GM18517 (cell line): ENCODE measurements around the gene GCFC2.
"Not testable (repeated sequence)": the region's sequence is repeated elsewhere in the genome, so short reads cannot be mapped to it uniquely, and the experiment has no call there.

Source experiments
- ATAC-seq: cut with Tn5 transposase; IDR thresholded peaks from one replicate; pipeline ENCODE4 v1.9.1; 2021; ENCODE audit warnings: mild to moderate bottlenecking, moderate library complexity; ENCODE audit not compliant: unreplicated experiment

Gene GCFC2

DNA sequence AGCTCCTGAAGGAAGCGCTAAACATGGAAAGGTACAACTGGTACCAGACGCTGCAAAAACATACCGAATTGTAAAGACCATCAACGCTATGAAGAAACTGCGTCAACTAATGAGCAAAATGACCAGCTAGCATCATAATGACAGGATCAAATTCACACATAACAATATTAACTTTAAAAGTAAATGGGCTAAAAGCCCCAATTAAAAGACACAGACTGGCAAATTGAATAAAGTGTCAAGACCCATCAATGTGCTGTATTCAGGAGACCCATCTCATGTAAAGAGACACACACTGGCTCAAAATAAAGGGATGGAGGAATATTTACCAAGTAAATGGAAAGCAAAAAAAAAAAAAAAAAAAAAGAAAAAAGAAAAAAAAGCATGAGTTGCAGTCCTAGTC, 27.3 kb downstream of the GCFC2 start:
- ATAC-seq, result not testable (repeated sequence)

DNA sequence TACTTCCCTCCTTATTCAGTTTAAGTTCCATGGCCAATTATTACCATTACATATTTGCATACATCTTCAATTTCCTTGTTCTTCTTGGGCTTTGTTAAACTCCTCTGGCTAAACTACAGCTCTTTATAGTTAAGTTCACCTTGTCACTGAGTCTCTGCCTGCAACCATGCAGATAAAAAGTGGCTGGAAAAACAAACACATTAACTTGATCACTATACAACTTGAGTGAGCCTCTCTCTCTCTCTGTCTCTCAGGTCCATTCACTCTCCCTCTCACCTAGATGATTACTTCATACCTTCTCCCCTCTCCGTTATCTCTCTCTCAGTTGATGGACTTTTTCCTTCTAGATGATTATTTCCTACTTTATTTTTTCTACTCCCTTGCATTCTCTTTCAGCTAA, 30.3 kb downstream of the GCFC2 start:
- ATAC-seq, result no peak

DNA sequence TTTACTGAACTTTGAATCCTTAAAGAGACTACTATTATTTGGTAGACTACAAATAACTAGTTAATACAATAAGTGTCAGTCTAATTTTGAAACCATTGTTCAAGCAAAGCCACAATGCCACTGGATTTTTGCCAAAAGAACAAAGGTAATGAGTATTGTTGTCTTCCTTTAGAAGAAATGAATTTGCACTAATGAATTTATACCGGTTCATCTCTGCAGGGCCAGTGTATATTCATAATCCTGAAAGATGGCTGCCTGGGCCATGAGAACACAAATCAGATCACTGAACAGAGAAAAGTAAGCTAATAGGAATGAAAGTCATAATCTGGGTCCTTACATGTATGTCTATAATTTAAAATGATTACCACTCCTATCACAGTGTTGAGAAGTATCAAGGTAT, 31.2 kb downstream of the GCFC2 start:
- ATAC-seq, result no peak

GRCh38 chr2:75676464-75676863, 34.3 kb downstream of the GCFC2 start:
- no peak for ATAC-seq

GRCh38 chr2:75675908-75676307, 34.8 kb downstream of the GCFC2 start:
- no peak for ATAC-seq

GRCh38 chr2:75675423-75675822, 35.3 kb downstream of the GCFC2 start:
- ATAC-seq, result not testable (repeated sequence)

DNA sequence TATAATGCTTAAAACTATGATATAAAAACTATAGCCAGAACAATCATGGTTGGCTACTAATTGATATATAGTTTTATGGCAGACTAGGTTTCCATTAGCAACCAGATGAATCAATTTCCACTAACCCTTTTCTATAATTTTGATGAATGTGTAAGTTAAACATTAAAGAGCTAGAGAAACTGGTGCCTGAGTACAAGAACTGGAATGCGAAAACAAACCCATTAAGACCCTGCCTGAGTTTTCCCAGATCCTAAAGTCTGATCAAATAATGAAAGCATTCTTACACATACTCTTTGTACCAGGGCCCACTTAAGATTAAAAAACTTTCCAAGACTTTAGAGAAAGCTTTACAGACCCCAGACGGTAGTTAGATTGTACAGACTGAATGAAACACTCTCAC, 42.8 kb downstream of the GCFC2 start:
- no peak for ATAC-seq

- ATAC-seq, result no peak
Measured at GRCh38 chr2:75666911-75667310, 43.8 kb downstream of the GCFC2 start.

DNA sequence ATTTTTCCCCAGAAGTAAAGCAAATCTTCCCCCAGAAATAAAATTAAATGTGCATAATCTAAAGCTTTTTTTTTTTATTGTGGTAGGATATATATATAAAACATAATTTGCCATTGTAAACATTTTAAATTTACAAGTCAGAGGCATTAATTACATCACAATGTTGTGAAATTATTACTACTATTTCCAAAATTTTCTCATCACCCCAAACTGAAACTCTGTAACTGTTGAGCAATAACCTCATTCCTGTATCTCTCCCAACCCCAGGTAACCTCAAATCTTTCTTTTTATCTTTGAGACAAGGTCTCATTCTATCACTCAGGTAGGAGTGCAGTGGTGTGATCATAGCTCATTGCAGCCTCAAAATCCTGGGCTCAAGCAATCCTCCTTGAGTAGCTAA, 52.9 kb downstream of the GCFC2 start:
- no peak for ATAC-seq

DNA sequence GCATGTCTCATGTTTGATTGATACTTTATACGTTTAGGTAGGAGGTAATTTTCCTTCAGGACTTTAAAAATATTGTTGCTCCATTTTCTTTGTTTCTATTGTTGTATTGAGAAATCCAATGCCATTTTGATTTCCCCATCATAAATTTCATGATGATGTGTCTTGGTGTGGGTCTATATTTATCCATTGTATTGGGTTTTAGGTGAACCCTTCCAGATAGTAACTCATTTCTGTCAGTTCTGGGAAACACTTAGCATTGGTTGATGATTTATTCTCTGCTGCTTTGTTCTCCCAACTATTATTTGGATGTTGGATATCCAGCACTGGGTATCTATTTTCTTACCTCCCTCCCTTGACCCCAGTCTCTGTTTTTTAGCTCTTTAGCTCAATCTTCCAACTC, 54.2 kb downstream of the GCFC2 start:
- ATAC-seq, result no peak

GRCh38 chr2:75655861-75656260, 54.9 kb downstream of the GCFC2 start:
- no peak for ATAC-seq

GRCh38 chr2:75654012-75654411, 56.7 kb downstream of the GCFC2 start:
- no peak for ATAC-seq

- ATAC-seq, result no peak
Measured at GRCh38 chr2:75647771-75648170, 62.9 kb downstream of the GCFC2 start.

DNA sequence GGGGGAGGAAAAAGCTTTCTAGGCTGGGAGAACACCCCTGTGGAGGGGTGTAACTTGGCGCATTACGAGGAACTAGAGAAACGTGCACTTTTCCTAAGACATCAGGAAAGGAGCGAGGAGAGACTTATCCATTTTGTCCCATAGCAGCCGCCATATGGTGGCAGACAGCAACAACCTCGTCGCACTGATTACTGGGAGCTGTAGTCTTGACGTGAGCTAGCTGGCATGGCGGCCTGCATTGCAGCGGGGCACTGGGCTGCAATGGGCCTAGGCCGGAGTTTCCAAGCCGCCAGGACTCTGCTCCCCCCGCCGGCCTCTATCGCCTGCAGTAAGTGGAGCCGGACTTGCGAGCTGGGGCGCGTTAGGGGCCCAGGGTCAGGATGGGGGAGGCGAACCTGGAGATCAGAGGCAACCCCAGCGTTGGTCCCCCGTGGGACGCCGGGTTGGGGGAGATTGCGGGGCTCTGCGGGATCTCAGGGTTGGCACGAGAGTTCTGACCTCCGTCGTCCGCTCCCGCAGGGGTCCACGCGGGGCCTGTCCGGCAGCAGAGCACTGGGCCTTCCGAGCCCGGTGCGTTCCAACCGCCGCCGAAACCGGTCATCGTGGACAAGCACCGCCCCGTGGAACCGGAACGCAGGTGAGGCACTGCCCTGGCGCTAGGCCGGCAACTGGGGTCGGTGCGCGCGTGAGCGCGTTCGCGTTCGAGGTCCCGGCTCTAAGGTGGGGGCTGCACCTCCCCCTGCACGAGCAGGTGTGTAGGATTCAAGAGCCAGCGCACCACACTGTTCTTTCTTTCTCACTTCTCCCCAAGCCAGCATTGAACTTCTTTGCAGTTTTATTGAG, 63.9 kb downstream of the GCFC2 start, which contains the start of gene MRPL19:
MRPL19 (plus strand) TSS at position 201 of the 843 bp plus-strand sequence; CDS start at position 226, 25 bp downstream.
- peak; percentile 98 for ATAC-seq

DNA sequence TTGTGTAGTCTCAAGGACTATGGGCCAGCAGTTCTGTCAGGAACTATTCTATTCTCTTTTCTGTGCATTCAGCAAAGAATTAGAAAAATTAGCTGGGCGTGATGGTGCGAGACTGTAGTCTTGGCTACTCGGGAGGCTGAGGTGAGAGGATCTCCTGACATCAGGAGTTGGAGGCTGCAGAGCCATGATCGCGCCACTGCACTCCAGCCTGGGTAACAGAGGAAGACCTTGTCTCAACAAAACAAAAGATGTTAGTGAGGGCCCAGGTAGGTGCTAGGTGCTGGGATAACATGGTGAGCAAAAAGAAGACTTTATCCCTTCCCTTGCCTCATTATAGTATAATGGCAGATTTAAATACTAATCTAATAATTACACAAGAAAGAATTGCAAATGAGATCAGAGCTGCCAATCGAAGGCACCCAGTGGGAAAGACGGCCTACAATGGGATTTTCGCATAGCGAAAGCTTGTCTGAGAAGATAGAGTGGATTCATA, 64.6 kb downstream of the GCFC2 start:
- ATAC-seq, result peak; percentile 22

DNA sequence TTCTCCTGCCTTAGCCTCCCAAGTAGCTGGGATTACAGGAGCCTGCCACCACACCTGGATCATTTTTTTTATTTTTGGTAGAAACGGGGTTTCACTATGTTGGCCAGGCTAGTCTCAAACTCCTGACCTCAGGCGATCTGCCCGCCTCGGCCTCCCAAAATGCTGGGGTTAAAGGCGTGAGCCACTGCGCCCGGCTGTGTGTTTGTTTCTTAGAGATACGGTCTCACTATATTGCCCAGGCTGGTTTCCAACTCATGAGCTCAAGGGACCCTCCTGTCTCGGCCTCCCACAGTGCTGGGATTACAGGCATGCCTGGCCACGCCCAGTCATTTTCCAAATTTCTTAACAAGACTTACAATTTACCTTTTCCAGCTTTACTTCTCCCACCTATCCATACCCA, 65.1 kb downstream of the GCFC2 start:
- no peak for ATAC-seq

- ATAC-seq, result no peak
Measured at GRCh38 chr2:75643980-75644379, 66.7 kb downstream of the GCFC2 start.

- no peak for ATAC-seq
Measured at GRCh38 chr2:75641587-75641986, 69.1 kb downstream of the GCFC2 start.

DNA sequence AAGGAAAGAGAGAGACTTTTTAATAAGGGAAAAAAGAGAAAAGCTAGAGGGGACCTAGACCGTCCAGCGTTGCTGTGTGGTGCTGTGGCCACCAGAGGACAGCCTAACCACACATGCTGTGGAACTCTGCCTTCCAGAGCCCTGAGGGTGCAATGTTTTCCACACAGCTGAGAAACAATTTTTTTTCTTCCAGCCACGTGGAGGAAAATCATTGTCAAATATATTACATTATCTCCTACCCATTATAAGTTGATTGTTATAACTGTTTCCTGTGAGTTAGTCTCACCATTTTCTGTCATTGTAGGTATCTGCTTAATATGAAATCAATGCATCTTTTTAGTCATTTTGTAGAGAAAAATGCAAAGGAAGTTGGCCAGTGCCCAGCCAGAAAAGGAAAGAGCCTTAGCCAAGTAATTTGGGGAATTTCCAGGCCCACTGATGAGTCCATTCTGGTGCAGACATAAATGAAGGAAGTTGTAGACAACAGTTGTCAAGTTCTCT, 70.0 kb downstream of the GCFC2 start:
- peak; percentile 94 for ATAC-seq

GRCh38 chr2:75637568-75637967, 73.1 kb downstream of the GCFC2 start:
- no peak for ATAC-seq

GRCh38 chr2:75634945-75635344, 75.8 kb downstream of the GCFC2 start:
- ATAC-seq, result no peak

- ATAC-seq, result no peak
Measured at GRCh38 chr2:75633620-75634019, 77.1 kb downstream of the GCFC2 start.
